ENCODE measurements around the gene RPRD1B.

RPRD1B gene

DNA sequence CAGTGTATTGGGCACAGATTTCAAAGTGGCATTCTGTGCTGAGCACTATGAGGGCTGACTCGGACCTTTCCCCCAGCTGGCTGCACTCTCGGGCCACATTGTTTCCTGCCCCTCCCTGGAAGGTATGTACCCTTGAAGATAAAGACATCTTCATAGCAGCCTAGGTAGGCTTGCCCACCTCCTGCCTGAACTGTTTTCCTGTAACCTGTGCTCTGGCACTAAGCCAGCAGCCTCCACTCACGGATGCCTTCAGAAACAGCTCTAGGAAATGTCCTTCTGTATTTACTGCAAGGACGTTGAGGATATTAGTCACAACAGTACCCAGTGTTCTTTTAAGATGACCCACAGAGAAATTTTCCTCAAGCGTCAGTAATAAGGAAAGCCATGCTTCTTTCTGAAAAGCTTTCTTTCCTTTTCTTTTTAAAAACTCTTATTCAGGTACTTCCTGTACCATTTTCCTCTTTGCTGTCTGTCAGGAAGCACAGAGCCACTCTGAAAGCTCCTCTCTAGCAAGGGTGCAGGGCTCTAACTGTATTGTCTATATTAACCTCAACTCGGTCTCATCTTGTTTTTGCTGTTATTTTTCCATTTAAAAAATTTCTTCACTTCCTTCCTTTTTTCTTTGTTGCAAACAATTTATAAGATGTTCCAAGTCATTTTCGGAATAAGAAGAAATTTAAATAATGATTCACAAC, 43.8 kb upstream of the RPRD1B start:
- Histone ChIP-seq H2AFZ (ENCODE audit: low read depth, low read length) (no peak overlapping the region), H3K23ac (ENCODE audit: low read length in 2 of 2) (no peak overlapping the region), H3K36me3 (ENCODE audit: control insufficient read depth in 1 of 2, insufficient read depth in 2 of 2, low read depth in 1 of 2, low read length in 2 of 2) (peaks cover 10 to 51% of the 10 kb centered on the region in 2 experiments), H2BK15ac (ENCODE audit: low read depth, poor library complexity, severe bottlenecking) (no peak overlapping the region), H2AK5ac (ENCODE audit: low read length, severe bottlenecking) (no peak overlapping the region), H3K4ac (ENCODE audit: low read depth in 1 of 2, low read length in 2 of 2) (no peak overlapping the region), H3K4me3 (ENCODE audit: insufficient read depth in 1 of 2, low read depth in 1 of 2, low read length in 2 of 2) (no peak overlapping the region), H2BK5ac (ENCODE audit: low read depth, low read length, poor library complexity, severe bottlenecking) (no peak overlapping the region), H4K8ac (ENCODE audit: low read length) (no peak overlapping the region), H4K91ac (ENCODE audit: low read length) (no peak overlapping the region), H3K9me3 (ENCODE audit: control insufficient read depth, low read length) (no peaks in the 10 kb centered on the region), H3K27ac (ENCODE audit: low read length, poor library complexity, severe bottlenecking) (no peak overlapping the region), H2BK120ac (ENCODE audit: low read depth, low read length) (no peak overlapping the region), H2BK12ac (ENCODE audit: low read length in 2 of 2) (no peak overlapping the region), H3K14ac (ENCODE audit: low read length in 2 of 2) (no peak overlapping the region), H3K4me2 (ENCODE audit: low read length, poor library complexity, severe bottlenecking) (no peak overlapping the region), H3K27me3 (ENCODE audit: control insufficient read depth in 1 of 2, insufficient read depth in 1 of 2, low read length in 2 of 2) (no peaks in the 10 kb centered on the region), H3K79me1 (replicated peaks; ENCODE audit: low read length, poor library complexity, severe bottlenecking) (peaks cover 7% of the 10 kb centered on the region), H3K9ac (ENCODE audit: low read length) (no peak overlapping the region), H3K4me1 (ENCODE audit: control insufficient read depth, insufficient read depth, low read depth, low read length) (peaks cover 18% of the 10 kb centered on the region), H3K18ac (ENCODE audit: low read depth in 1 of 2, low read length in 2 of 2) (no peak overlapping the region)
- peak; percentile 43 for DNase-seq
- WGBS: 51% methylated on average over 6 of the region's 7 CpGs

DNA sequence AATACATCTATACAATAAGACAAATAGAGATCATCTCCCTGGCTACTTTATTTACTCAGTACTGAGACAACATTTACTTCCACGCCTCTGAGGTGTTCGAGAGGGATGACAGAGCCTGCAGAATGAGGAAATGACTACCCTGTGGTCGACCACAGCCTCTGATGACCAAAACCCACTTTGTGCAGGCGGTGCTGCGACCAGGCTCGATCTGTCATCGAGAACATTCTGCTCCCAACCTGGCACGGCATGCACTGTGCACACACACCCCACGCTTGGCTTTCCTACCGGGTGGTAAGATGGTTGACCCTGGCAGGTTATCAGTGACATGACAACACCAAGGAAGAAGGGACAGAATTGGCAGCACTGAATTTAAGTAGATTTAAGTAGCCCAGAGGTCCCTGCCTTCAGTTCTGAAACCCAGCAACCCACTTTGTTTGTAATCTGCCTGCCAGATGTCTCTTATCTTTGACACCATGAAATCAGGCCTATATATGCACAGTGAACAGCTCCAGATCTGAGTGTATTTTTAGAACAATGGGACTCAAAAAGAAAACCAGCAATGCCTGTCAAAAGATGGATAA, 42.9 kb upstream of the RPRD1B start:
- Histone ChIP-seq H2BK5ac (ENCODE audit: low read depth, low read length, poor library complexity, severe bottlenecking) (no peak overlapping the region), H3K4me1 (ENCODE audit: control insufficient read depth, insufficient read depth, low read depth, low read length) (peaks cover 21% of the 10 kb centered on the region), H3K27ac (ENCODE audit: low read length, poor library complexity, severe bottlenecking) (no peak overlapping the region), H3K9me3 (ENCODE audit: control insufficient read depth, low read length) (no peaks in the 10 kb centered on the region), H3K23ac (ENCODE audit: low read length in 2 of 2) (no peak overlapping the region), H4K8ac (ENCODE audit: low read length) (no peak overlapping the region), H3K4ac (ENCODE audit: low read depth in 1 of 2, low read length in 2 of 2) (no peak overlapping the region), H3K36me3 (ENCODE audit: control insufficient read depth in 1 of 2, insufficient read depth in 2 of 2, low read depth in 1 of 2, low read length in 2 of 2) (peaks cover 13 to 55% of the 10 kb centered on the region in 2 experiments), H3K9ac (ENCODE audit: low read length) (no peak overlapping the region), H3K4me3 (ENCODE audit: insufficient read depth in 1 of 2, low read depth in 1 of 2, low read length in 2 of 2) (no peak overlapping the region), H2BK15ac (ENCODE audit: low read depth, poor library complexity, severe bottlenecking) (no peak overlapping the region), H4K91ac (ENCODE audit: low read length) (peak overlapping the region; percentile 30), H3K27me3 (ENCODE audit: control insufficient read depth in 1 of 2, insufficient read depth in 1 of 2, low read length in 2 of 2) (no peaks in the 10 kb centered on the region), H3K79me1 (replicated peaks; ENCODE audit: low read length, poor library complexity, severe bottlenecking) (peaks cover 7% of the 10 kb centered on the region), H3K4me2 (ENCODE audit: low read length, poor library complexity, severe bottlenecking) (peak overlapping the region; percentile 3), H2BK120ac (ENCODE audit: low read depth, low read length) (no peak overlapping the region), H2AK5ac (ENCODE audit: low read length, severe bottlenecking) (no peak overlapping the region), H3K14ac (ENCODE audit: low read length in 2 of 2) (peak overlapping the region in 1 of 2 experiments; percentile 21), H3K18ac (ENCODE audit: low read depth in 1 of 2, low read length in 2 of 2) (peak overlapping the region in 1 of 2 experiments; percentile 59), H2AFZ (ENCODE audit: low read depth, low read length) (no peak overlapping the region), H2BK12ac (ENCODE audit: low read length in 2 of 2) (peak overlapping the region in 1 of 2 experiments; percentile 49)
- WGBS: 14% methylated on average over 10 of the region's 10 CpGs
- DNase-seq: peak; percentile 88

DNA sequence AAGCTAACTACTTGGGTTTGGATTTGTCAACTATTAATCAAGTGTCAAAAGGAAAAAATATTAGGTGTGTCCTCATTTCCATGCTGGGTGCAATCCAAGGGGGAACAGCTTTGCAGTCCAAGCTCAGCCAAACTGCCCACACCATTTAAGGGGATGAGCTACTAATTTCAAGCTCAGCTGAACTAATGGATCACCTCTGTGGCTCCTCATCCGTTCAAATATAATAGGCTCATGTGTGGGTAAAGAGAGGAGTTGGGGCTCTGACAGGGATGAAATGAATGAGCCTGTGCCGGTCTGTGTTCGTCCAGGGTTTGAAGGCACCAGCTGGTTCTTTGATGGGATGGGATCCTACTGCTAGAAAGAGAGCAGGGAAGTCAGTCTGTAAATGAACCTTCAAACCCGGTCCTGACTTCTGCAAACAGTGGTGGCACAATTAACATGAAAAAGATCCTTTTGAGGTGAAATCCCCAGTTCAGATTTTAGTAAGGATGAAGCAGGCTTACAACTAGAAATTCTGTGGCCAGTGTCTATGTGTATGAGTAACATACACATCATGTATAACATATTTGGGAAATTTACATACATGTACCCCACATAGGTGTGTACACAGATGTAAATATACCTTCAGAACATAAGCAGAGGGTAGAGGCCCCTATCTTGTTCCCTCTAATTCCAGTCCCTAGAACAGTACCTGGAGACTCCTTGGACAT, 42.2 kb upstream of the RPRD1B start:
- H2BK15ac ChIP-seq (ENCODE audit: low read depth, poor library complexity, severe bottlenecking): no peak overlapping the region
- no peak for DNase-seq
- no peak overlapping the region for H3K27ac ChIP-seq (ENCODE audit: low read length, poor library complexity, severe bottlenecking)
- no peak overlapping the region for H3K23ac ChIP-seq (ENCODE audit: low read length in 2 of 2)
- H2BK12ac ChIP-seq (ENCODE audit: low read length in 2 of 2): no peak overlapping the region
- H3K4me1 ChIP-seq (ENCODE audit: control insufficient read depth, insufficient read depth, low read depth, low read length): peaks cover 21% of the 10 kb centered on the region
- H2BK5ac ChIP-seq (ENCODE audit: low read depth, low read length, poor library complexity, severe bottlenecking): no peak overlapping the region
- H3K9ac ChIP-seq (ENCODE audit: low read length): no peak overlapping the region
- H2AK5ac ChIP-seq (ENCODE audit: low read length, severe bottlenecking): no peak overlapping the region
- H3K9me3 ChIP-seq (ENCODE audit: control insufficient read depth, low read length): no peaks in the 10 kb centered on the region
- H3K27me3 ChIP-seq (ENCODE audit: control insufficient read depth in 1 of 2, insufficient read depth in 1 of 2, low read length in 2 of 2): no peaks in the 10 kb centered on the region
- H2AFZ ChIP-seq (ENCODE audit: low read depth, low read length): no peak overlapping the region
- H4K8ac ChIP-seq (ENCODE audit: low read length): no peak overlapping the region
- peaks cover 17 to 61% of the 10 kb centered on the region in 2 experiments for H3K36me3 ChIP-seq (ENCODE audit: control insufficient read depth in 1 of 2, insufficient read depth in 2 of 2, low read depth in 1 of 2, low read length in 2 of 2)
- H3K4me2 ChIP-seq (ENCODE audit: low read length, poor library complexity, severe bottlenecking): no peak overlapping the region
- no peak overlapping the region for H3K4me3 ChIP-seq (ENCODE audit: insufficient read depth in 1 of 2, low read depth in 1 of 2, low read length in 2 of 2)
- WGBS: 93% methylated on average over 4 of the region's 4 CpGs
- H3K14ac ChIP-seq (ENCODE audit: low read length in 2 of 2): no peak overlapping the region
- no peak overlapping the region for H3K4ac ChIP-seq (ENCODE audit: low read depth in 1 of 2, low read length in 2 of 2)
- H4K91ac ChIP-seq (ENCODE audit: low read length): no peak overlapping the region
- no peak overlapping the region for H3K18ac ChIP-seq (ENCODE audit: low read depth in 1 of 2, low read length in 2 of 2)
- peaks cover 7% of the 10 kb centered on the region for H3K79me1 ChIP-seq (replicated peaks; ENCODE audit: low read length, poor library complexity, severe bottlenecking)
- H2BK120ac ChIP-seq (ENCODE audit: low read depth, low read length): no peak overlapping the region

DNA sequence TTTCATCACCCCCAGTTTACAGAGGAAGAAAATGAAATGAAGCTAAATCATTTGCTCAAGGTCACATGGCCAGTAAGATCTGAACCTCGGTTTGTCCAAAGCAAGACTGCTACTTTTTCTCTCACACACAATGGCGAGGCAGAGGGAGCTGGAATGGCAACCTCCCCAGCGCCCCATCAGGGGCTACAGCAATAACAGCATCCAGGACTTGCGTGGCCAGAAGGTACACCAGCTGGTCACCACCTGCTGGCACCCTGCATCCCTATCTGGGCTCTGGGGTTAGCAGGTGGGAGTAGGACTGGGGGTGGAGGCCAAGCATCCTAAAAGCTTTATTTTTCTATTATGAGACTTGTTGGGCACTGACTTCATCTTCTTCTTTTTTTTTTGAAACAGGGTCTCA, 41.6 kb upstream of the RPRD1B start:
- Histone ChIP-seq H3K79me1 (replicated peaks; ENCODE audit: low read length, poor library complexity, severe bottlenecking) (peaks cover 7% of the 10 kb centered on the region), H2BK12ac (ENCODE audit: low read length in 2 of 2) (peak overlapping the region in 1 of 2 experiments; percentile 21), H2BK15ac (ENCODE audit: low read depth, poor library complexity, severe bottlenecking) (no peak overlapping the region), H2BK5ac (ENCODE audit: low read depth, low read length, poor library complexity, severe bottlenecking) (no peak overlapping the region), H3K14ac (ENCODE audit: low read length in 2 of 2) (no peak overlapping the region), H3K4me2 (ENCODE audit: low read length, poor library complexity, severe bottlenecking) (no peak overlapping the region), H2AK5ac (ENCODE audit: low read length, severe bottlenecking) (no peak overlapping the region), H3K36me3 (ENCODE audit: control insufficient read depth in 1 of 2, insufficient read depth in 2 of 2, low read depth in 1 of 2, low read length in 2 of 2) (peaks cover 23 to 62% of the 10 kb centered on the region in 2 experiments), H3K9me3 (ENCODE audit: control insufficient read depth, low read length) (no peaks in the 10 kb centered on the region), H3K4me3 (ENCODE audit: insufficient read depth in 1 of 2, low read depth in 1 of 2, low read length in 2 of 2) (no peak overlapping the region), H3K27me3 (ENCODE audit: control insufficient read depth in 1 of 2, insufficient read depth in 1 of 2, low read length in 2 of 2) (no peaks in the 10 kb centered on the region), H4K91ac (ENCODE audit: low read length) (no peak overlapping the region), H3K4me1 (ENCODE audit: control insufficient read depth, insufficient read depth, low read depth, low read length) (peaks cover 21% of the 10 kb centered on the region), H3K23ac (ENCODE audit: low read length in 2 of 2) (no peak overlapping the region), H3K18ac (ENCODE audit: low read depth in 1 of 2, low read length in 2 of 2) (no peak overlapping the region), H3K27ac (ENCODE audit: low read length, poor library complexity, severe bottlenecking) (no peak overlapping the region), H4K8ac (ENCODE audit: low read length) (no peak overlapping the region), H3K4ac (ENCODE audit: low read depth in 1 of 2, low read length in 2 of 2) (no peak overlapping the region), H2AFZ (ENCODE audit: low read depth, low read length) (no peak overlapping the region), H2BK120ac (ENCODE audit: low read depth, low read length) (no peak overlapping the region), H3K9ac (ENCODE audit: low read length) (no peak overlapping the region)
- WGBS: 98% methylated on average over 4 of the region's 4 CpGs
- no peak for DNase-seq

Measured in mesenchymal stem cell (in vitro differentiated cells and primary cell).